Vagina (tissue), 2 donors: ENCODE measurements around the gene KCTD5.

Experiments used
- CTCF ChIP-seq, 3 experiments: fragments of 450-650 bp in 2 of 3; fragments of 200-600 bp in 1 of 3; sonication (generic) in 1 of 3; IDR thresholded peaks; one replicate each; pipeline ENCODE4 v1.5.1; 2017 to 2019; ENCODE audit warnings: antibody characterized with exemption in 3 of 3, mild to moderate bottlenecking in 2 of 3, moderate library complexity in 2 of 3
- POLR2A ChIP-seq, 2 donors: fragments of 450-650 bp; IDR thresholded peaks; one replicate each; pipeline ENCODE4 v1.6.1; 2017; ENCODE audit warnings: antibody characterized with exemption in 2 of 2, mild to moderate bottlenecking in 2 of 2, moderate library complexity in 2 of 2
- POLR2AphosphoS5 ChIP-seq, 2 donors: sonication (generic); formaldehyde crosslinking; IDR thresholded peaks; one replicate each; pipeline ENCODE4 v1.9.0; 2017; ENCODE audit warnings: antibody characterized with exemption in 2 of 2, mild to moderate bottlenecking in 2 of 2, low read depth in 1 of 2; ENCODE audit not compliant: insufficient read depth in 1 of 2

- TF ChIP-seq POLR2AphosphoS5 (IDR thresholded peaks at IDR 0.05; ENCODE audit: insufficient read depth in 1 of 2, low read depth in 1 of 2) (no peak), POLR2A (IDR thresholded peaks at IDR 0.05) (no peak), CTCF (IDR thresholded peaks at IDR 0.05) (no peak)
Measured at GRCh38 chr16:2726923-2727322, 44.6 kb downstream of the KCTD5 start.
